22Rv1 (cell line): ENCODE results near the gene EFCAB8.

Experiments used
- ZFX ChIP-seq: fragments of 450-650 bp; IDR thresholded peaks from 2 replicates; pipeline ENCODE4 v1.6.1; 2017; ENCODE audit warnings: antibody characterized with exemption, borderline replicate concordance
- TF ChIP-seq, protein P1 (sequence below): fragments of 450-650 bp; IDR thresholded peaks from 2 replicates; pipeline ENCODE4 v1.5.1; 2017; ENCODE audit warnings: mild to moderate bottlenecking

DNA sequence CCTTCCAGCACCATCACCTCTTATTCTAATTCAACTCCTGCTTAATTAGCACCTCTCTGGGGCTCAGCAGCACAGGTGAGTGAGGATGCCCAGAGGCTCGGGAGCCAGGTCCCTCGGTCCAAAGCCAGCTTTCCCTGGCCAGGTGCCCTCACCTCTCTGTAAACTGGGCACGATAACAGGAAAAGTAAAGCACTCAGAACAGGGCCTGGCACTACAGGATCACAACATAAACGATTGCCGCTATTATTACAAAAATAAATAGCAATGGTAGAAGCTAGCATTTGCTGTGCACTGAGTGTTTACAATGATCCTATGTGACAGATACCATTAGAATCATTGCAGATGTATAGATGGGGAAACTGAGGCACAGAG lies 151.4 kb downstream of the EFCAB8 start:
- TF ChIP-seq, protein P1, sequence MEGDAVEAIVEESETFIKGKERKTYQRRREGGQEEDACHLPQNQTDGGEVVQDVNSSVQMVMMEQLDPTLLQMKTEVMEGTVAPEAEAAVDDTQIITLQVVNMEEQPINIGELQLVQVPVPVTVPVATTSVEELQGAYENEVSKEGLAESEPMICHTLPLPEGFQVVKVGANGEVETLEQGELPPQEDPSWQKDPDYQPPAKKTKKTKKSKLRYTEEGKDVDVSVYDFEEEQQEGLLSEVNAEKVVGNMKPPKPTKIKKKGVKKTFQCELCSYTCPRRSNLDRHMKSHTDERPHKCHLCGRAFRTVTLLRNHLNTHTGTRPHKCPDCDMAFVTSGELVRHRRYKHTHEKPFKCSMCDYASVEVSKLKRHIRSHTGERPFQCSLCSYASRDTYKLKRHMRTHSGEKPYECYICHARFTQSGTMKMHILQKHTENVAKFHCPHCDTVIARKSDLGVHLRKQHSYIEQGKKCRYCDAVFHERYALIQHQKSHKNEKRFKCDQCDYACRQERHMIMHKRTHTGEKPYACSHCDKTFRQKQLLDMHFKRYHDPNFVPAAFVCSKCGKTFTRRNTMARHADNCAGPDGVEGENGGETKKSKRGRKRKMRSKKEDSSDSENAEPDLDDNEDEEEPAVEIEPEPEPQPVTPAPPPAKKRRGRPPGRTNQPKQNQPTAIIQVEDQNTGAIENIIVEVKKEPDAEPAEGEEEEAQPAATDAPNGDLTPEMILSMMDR, result no peak
- no peak for TF ChIP-seq ZFX
